Epithelial cell of proximal tubule (primary cell): ENCODE measurements around the gene TRPV6. TPM values are rescaled to one million over a fixed set of nuclear protein-coding genes. Genes with fewer than 3 reads are reported as not detected.

Source experiments
- DNase-seq: peaks from one replicate; pipeline ENCODE4 v3.0.0-alpha.2; 2011; ENCODE audit warnings: low read depth
- H3K4me3 ChIP-seq: 2 replicates; pipeline ENCODE4 v1.5.1; 2011; ENCODE audit warnings: low read depth, mild to moderate bottlenecking, low read length
- CTCF ChIP-seq: conservative IDR thresholded peaks from 2 replicates; pipeline ENCODE4 v1.5.1; 2012; ENCODE audit warnings: low read depth, mild to moderate bottlenecking, low read length
- total RNA-seq: library from RNA; depleted of rRNA; stranded (reverse); fragments of >200 nt; gene quantifications from 2 replicates; pipeline ENCODE4 v1.2.3, GENCODE V29; 2015

TRPV6 gene
- total RNA-seq, 1 donor from 2014 or later, result 0.06 TPM

- TF ChIP-seq CTCF, result no peak
- no peak for DNase-seq
- H3K4me3 ChIP-seq, result no peak overlapping the region
Measured at GRCh38 chr7:142916508-142916907, 31.0 kb upstream of the TRPV6 start.

- no peak overlapping the region for H3K4me3 ChIP-seq
- no peak for DNase-seq
- TF ChIP-seq CTCF, result no peak
Measured at GRCh38 chr7:142915315-142915714, 29.8 kb upstream of the TRPV6 start.

GRCh38 chr7:142914121-142914520, 28.6 kb upstream of the TRPV6 start:
- DNase-seq, result no peak
- TF ChIP-seq CTCF, result no peak
- H3K4me3 ChIP-seq, result no peak overlapping the region

GRCh38 chr7:142913566-142913965, 28.0 kb upstream of the TRPV6 start:
- TF ChIP-seq CTCF, result no peak
- no peak overlapping the region for H3K4me3 ChIP-seq
- DNase-seq, result no peak

GRCh38 chr7:142913051-142913450, 27.5 kb upstream of the TRPV6 start:
- TF ChIP-seq CTCF, result no peak
- H3K4me3 ChIP-seq, result no peak overlapping the region
- DNase-seq, result no peak

GRCh38 chr7:142910481-142910880, 24.9 kb upstream of the TRPV6 start:
- no peak overlapping the region for H3K4me3 ChIP-seq
- no peak for DNase-seq
- no peak for TF ChIP-seq CTCF

- H3K4me3 ChIP-seq, result no peak overlapping the region
- no peak for TF ChIP-seq CTCF
- DNase-seq, result no peak
Measured at GRCh38 chr7:142910031-142910433, 24.5 kb upstream of the TRPV6 start.
